ENCODE results near the gene SOX18.

Gene SOX18

DNA sequence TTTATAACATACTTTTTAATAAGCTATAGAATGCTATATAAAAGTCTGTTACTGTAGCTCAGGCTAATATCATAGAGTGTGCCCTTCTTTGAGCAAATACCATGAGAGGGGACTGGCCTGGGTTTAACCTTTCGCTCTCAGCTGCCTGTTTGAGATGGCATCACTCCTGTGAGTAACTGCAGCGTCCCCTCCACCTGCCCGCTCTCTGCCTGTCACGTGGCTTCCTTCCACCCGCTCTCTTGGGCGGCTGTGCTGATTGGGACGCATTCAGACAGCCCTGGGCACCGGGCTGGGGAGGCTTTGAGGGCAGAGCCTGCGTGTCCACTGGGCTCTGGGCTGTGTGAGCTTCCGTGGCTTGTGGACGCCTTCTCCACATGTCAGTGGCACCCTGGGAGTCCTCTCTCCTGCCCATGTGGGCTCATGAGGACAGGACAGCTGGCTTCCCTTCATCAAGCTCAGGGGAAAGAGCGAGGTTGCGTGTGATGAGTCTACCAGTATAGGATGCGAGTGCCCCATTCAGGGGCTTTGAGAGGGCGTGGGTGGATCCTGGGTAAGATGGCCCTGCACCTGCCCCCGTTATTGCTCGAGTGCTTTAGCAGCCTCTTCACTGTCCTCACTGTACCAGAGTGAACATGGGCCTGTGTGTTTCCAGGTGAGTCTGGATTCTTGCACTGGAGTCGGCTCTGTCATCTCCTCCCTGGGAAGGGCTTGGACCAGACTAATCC is 24.2 kb downstream of the SOX18 start:
- TF ChIP-seq NFIC (IDR thresholded peaks at IDR 0.05) (no peak), CEBPB (IDR thresholded peaks at IDR 0.05) (no peak), EGR1 (IDR thresholded peaks at IDR 0.05) (no peak), RAD21 (IDR thresholded peaks at IDR 0.05; ENCODE audit: low read depth) (no peak), YY1 (IDR thresholded peaks at IDR 0.05; ENCODE audit: low read depth) (no peak), ZBTB7A (IDR thresholded peaks at IDR 0.05; ENCODE audit: low read depth) (no peak), EP300 (IDR thresholded peaks at IDR 0.05; ENCODE audit: borderline replicate concordance) (no peak), TCF12 (IDR thresholded peaks at IDR 0.05; ENCODE audit: low read depth) (no peak), TAF1 (IDR thresholded peaks at IDR 0.05; ENCODE audit: low read depth) (no peak), CREB1 (IDR thresholded peaks at IDR 0.05; ENCODE audit: low read depth) (no peak), TEAD4 (IDR thresholded peaks at IDR 0.05) (no peak), FOXM1 (IDR thresholded peaks at IDR 0.05; ENCODE audit: borderline replicate concordance, low read depth) (no peak)
- TF ChIP-seq, protein P1, sequence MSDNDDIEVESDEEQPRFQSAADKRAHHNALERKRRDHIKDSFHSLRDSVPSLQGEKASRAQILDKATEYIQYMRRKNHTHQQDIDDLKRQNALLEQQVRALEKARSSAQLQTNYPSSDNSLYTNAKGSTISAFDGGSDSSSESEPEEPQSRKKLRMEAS (IDR thresholded peaks at IDR 0.05) = no peak
- TF ChIP-seq, protein P2, sequence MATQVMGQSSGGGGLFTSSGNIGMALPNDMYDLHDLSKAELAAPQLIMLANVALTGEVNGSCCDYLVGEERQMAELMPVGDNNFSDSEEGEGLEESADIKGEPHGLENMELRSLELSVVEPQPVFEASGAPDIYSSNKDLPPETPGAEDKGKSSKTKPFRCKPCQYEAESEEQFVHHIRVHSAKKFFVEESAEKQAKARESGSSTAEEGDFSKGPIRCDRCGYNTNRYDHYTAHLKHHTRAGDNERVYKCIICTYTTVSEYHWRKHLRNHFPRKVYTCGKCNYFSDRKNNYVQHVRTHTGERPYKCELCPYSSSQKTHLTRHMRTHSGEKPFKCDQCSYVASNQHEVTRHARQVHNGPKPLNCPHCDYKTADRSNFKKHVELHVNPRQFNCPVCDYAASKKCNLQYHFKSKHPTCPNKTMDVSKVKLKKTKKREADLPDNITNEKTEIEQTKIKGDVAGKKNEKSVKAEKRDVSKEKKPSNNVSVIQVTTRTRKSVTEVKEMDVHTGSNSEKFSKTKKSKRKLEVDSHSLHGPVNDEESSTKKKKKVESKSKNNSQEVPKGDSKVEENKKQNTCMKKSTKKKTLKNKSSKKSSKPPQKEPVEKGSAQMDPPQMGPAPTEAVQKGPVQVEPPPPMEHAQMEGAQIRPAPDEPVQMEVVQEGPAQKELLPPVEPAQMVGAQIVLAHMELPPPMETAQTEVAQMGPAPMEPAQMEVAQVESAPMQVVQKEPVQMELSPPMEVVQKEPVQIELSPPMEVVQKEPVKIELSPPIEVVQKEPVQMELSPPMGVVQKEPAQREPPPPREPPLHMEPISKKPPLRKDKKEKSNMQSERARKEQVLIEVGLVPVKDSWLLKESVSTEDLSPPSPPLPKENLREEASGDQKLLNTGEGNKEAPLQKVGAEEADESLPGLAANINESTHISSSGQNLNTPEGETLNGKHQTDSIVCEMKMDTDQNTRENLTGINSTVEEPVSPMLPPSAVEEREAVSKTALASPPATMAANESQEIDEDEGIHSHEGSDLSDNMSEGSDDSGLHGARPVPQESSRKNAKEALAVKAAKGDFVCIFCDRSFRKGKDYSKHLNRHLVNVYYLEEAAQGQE (IDR thresholded peaks at IDR 0.05; ENCODE audit: low read depth) = no peak
- TF ChIP-seq, protein P3, sequence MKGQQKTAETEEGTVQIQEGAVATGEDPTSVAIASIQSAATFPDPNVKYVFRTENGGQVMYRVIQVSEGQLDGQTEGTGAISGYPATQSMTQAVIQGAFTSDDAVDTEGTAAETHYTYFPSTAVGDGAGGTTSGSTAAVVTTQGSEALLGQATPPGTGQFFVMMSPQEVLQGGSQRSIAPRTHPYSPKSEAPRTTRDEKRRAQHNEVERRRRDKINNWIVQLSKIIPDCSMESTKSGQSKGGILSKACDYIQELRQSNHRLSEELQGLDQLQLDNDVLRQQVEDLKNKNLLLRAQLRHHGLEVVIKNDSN (IDR thresholded peaks at IDR 0.05) = no peak

DNA sequence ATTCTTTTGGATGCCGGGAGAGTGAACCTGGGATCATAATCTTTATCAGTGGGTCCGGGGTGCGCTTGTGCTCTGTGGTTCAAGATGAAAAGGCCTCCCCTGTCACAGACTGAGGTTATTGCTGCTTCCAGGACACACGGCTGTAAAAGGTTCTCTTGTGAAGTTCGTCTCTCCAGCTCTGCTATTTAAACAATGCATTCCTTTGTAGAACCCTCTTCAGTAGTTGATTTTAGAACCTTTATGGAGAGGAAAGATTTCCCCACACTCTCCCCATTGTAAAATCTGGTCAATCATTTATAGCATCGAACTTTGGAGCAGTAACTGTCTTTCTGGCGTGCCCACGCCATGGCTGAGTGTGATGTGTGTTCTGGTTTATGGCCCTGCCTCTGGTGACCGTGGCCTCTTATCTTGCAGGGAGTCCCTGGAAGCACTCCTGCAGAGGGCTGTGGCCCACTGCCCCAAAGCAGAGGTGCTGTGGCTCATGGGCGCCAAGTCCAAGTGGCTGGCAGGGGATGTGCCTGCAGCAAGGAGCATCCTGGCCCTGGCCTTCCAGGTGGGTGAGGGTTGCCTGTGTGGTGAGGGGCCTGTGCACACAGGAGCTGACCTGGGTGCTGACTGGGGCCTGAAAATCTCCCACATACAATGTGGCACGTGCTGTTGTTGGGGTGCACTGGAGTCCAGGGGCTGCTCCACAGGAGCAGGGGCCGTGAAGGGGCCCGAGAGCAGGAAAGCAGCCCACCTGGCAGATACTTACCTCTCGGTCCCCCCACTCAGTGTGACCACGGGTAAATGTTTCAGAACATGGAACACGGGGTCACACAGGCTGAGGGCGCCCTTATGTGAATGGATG is 25.1 kb downstream of the SOX18 start:
- no peak for TF ChIP-seq TEAD4 (IDR thresholded peaks at IDR 0.05)
- TF ChIP-seq, protein P2 (IDR thresholded peaks at IDR 0.05; ENCODE audit: low read depth) = peak; percentile 47; the same call in 1 of the 2 replicates

DNA sequence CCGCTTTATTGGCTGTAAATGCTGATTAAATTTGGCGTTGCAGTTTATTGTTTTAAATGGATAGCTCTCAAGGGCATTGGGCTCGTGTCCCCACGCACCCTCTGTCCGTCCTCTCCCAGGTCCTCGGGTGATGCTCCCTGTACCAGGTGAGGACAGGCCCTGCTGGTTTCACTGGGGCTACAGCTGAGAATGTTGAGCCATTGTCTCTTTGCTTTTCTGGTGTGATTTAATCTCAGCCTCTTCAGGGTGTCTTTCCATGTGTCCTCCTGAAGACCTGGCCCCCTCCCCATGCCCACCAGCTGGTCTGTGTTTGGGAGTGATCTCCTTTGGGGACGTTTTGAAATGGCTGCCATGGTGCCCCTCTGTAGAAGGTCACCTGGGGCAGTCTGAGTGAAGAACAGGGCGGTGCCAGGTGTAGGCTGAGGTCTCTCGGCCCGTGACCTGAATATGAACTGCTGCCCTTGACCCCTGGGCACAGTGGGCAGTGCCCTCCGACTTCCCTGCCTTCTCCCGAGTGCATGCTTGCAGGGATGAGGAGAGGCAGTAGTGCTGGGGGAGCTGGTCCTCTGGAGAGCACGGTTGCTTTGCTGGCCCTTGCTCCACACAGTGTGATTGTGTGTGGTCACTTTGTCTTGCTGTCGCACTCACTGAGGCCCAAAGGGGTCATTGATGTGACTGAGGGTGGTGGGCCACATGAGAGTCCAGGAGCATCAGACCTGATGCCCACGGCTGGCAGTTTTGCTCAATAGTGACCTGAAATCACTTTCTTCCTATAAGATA is 25.9 kb downstream of the SOX18 start:
- TF ChIP-seq RAD21 (IDR thresholded peaks at IDR 0.05; ENCODE audit: low read depth) (no peak), TCF12 (IDR thresholded peaks at IDR 0.05; ENCODE audit: low read depth) (no peak), YY1 (IDR thresholded peaks at IDR 0.05; ENCODE audit: low read depth) (no peak), CREB1 (IDR thresholded peaks at IDR 0.05; ENCODE audit: low read depth) (no peak), TEAD4 (IDR thresholded peaks at IDR 0.05) (no peak), FOXM1 (IDR thresholded peaks at IDR 0.05; ENCODE audit: borderline replicate concordance, low read depth) (no peak), TAF1 (IDR thresholded peaks at IDR 0.05; ENCODE audit: low read depth) (no peak), EP300 (IDR thresholded peaks at IDR 0.05; ENCODE audit: borderline replicate concordance) (no peak), CEBPB (IDR thresholded peaks at IDR 0.05) (no peak)
- TF ChIP-seq, protein P3 (IDR thresholded peaks at IDR 0.05) = no peak
- TF ChIP-seq, protein P2 (IDR thresholded peaks at IDR 0.05; ENCODE audit: low read depth) = no peak

Measured in Ishikawa (cell line).